HEK293 (cell line): Measurements from ENCODE around the gene LAMP5.

Experiments used
- CTCF ChIA-PET: fragments of 350-600 bp; formaldehyde crosslinking; extraction: SDS; loops from one replicate; lab custom pipeline; 2021; ENCODE audit warnings: antibody characterized with exemption; lab: Yijun Ruan, JAX
- POLR2A ChIA-PET: fragments of 300-600 bp; formaldehyde crosslinking; extraction: SDS; loops from one replicate; lab custom pipeline; 2020; ENCODE audit warnings: antibody characterized with exemption, inconsistent platforms; lab: Yijun Ruan, JAX
- H3K27ac ChIP-seq: fragments of 200-500 bp; sonication (Bioruptor generic); 2 replicates; pipeline ENCODE4 v1.5.1; 2014; ENCODE audit warnings: low read depth, low read length, control low read depth, inconsistent platforms; ENCODE audit errors: extremely low read depth
- H3K36me3 ChIP-seq, 2 experiments: fragments of 200-500 bp in 1 of 2; sonication (Bioruptor generic) in 1 of 2; 1 replicate in 1 of 2; 2 replicates in 1 of 2; pipeline ENCODE4 v1.5.1; 2014 to 2017; ENCODE audit warnings: inconsistent platforms in 2 of 2, low read length in 2 of 2; ENCODE audit not compliant: control insufficient read depth in 2 of 2, insufficient read depth in 1 of 2
- H3K4me1 ChIP-seq: fragments of 200-500 bp; sonication (Bioruptor generic); 2 replicates; pipeline ENCODE4 v1.5.1; 2014; ENCODE audit warnings: mild to moderate bottlenecking, low read length, inconsistent platforms; ENCODE audit not compliant: control insufficient read depth, insufficient read depth
- H3K4me3 ChIP-seq: 2 replicates; pipeline ENCODE4 v1.5.1; 2011; ENCODE audit warnings: low read depth, mild to moderate bottlenecking, control low read depth, low read length, moderate library complexity
- H3K9me3 ChIP-seq: fragments of 200-500 bp; sonication (Bioruptor generic); 2 replicates; pipeline ENCODE4 v1.5.1; 2014; ENCODE audit warnings: low read depth, low read length, inconsistent platforms; ENCODE audit not compliant: control insufficient read depth, insufficient read depth
- BCL11B ChIP-seq: fragments of 450-650 bp; formaldehyde crosslinking; IDR thresholded peaks from 2 replicates; pipeline ENCODE4 v1.5.1; 2016; ENCODE audit warnings: low read depth, missing biosample characterization, missing genetic modification characterization
- KLF16 ChIP-seq: fragments of 450-650 bp; formaldehyde crosslinking; IDR thresholded peaks from 2 replicates; pipeline ENCODE4 v1.5.1; 2017; ENCODE audit warnings: missing biosample characterization, missing genetic modification characterization
- PRDM1 ChIP-seq: fragments of 450-650 bp; formaldehyde crosslinking; IDR thresholded peaks from 2 replicates; pipeline ENCODE4; 2016; ENCODE audit warnings: missing biosample characterization, missing genetic modification characterization
- SCRT1 ChIP-seq: fragments of 450-650 bp; formaldehyde crosslinking; IDR thresholded peaks from 2 replicates; pipeline ENCODE4 v1.5.1; 2016; ENCODE audit warnings: missing biosample characterization, missing genetic modification characterization, borderline replicate concordance
- TCF7L2 ChIP-seq: IDR thresholded peaks from 2 replicates; pipeline ENCODE4 v1.6.1; 2011; ENCODE audit warnings: low read depth, mild to moderate bottlenecking, inconsistent platforms, low read length, moderate library complexity, borderline replicate concordance
- YY2 ChIP-seq: fragments of 450-650 bp; formaldehyde crosslinking; IDR thresholded peaks from 2 replicates; pipeline ENCODE4 v1.5.1; 2016; ENCODE audit warnings: missing biosample characterization, missing genetic modification characterization
- ZFP41 ChIP-seq: fragments of 450-650 bp; formaldehyde crosslinking; IDR thresholded peaks from 2 replicates; pipeline ENCODE4 v1.5.1; 2016; ENCODE audit warnings: missing biosample characterization, missing genetic modification characterization, borderline replicate concordance
- ZIC2 ChIP-seq: fragments of 450-650 bp; formaldehyde crosslinking; IDR thresholded peaks from 2 replicates; pipeline ENCODE4 v1.5.1; 2016; ENCODE audit warnings: missing biosample characterization, missing genetic modification characterization
- ZNF148 ChIP-seq: fragments of 450-650 bp; formaldehyde crosslinking; IDR thresholded peaks from 2 replicates; pipeline ENCODE4 v1.5.0; 2017; ENCODE audit warnings: missing biosample characterization, missing genetic modification characterization, borderline replicate concordance
- ZNF157 ChIP-seq: fragments of 450-650 bp; formaldehyde crosslinking; IDR thresholded peaks from 2 replicates; pipeline ENCODE4 v1.5.1; 2016; ENCODE audit warnings: missing biosample characterization, missing genetic modification characterization
- ZNF23 ChIP-seq: fragments of 450-650 bp; formaldehyde crosslinking; IDR thresholded peaks from 2 replicates; pipeline ENCODE4 v1.5.1; 2016; ENCODE audit warnings: missing biosample characterization, missing genetic modification characterization, borderline replicate concordance
- ZNF292 ChIP-seq: fragments of 450-650 bp; formaldehyde crosslinking; IDR thresholded peaks from 2 replicates; pipeline ENCODE4 v1.5.1; 2016; ENCODE audit warnings: low read depth, missing biosample characterization, missing genetic modification characterization, borderline replicate concordance
- ZNF423 ChIP-seq: fragments of 450-650 bp; formaldehyde crosslinking; IDR thresholded peaks from 2 replicates; pipeline ENCODE4 v1.5.1; 2016; ENCODE audit warnings: missing biosample characterization, missing genetic modification characterization
- ZNF610 ChIP-seq: fragments of 450-650 bp; formaldehyde crosslinking; IDR thresholded peaks from 2 replicates; pipeline ENCODE4 v1.5.1; 2016; ENCODE audit warnings: missing biosample characterization, missing genetic modification characterization, borderline replicate concordance
- ZNF747 ChIP-seq: fragments of 450-650 bp; formaldehyde crosslinking; IDR thresholded peaks from 2 replicates; pipeline ENCODE4 v1.5.1; 2016; ENCODE audit warnings: missing biosample characterization, missing genetic modification characterization
- ZNF791 ChIP-seq: fragments of 450-650 bp; formaldehyde crosslinking; IDR thresholded peaks from 2 replicates; pipeline ENCODE4 v1.5.1; 2016; ENCODE audit warnings: missing biosample characterization, missing genetic modification characterization
- TF ChIP-seq, protein P1 (sequence below): fragments of 450-650 bp; formaldehyde crosslinking; IDR thresholded peaks from 2 replicates; pipeline ENCODE4 v1.5.1; 2016; ENCODE audit warnings: missing biosample characterization, missing genetic modification characterization
- TF ChIP-seq, protein P2 (sequence below): fragments of 450-650 bp; formaldehyde crosslinking; IDR thresholded peaks from 2 replicates; pipeline ENCODE4 v1.5.1; 2017; ENCODE audit warnings: missing biosample characterization, missing genetic modification characterization
- TF ChIP-seq, protein P3 (sequence below): fragments of 450-650 bp; formaldehyde crosslinking; IDR thresholded peaks from 2 replicates; pipeline ENCODE4 v1.5.1; 2016; ENCODE audit warnings: missing biosample characterization, missing genetic modification characterization

The LAMP5 gene

DNA sequence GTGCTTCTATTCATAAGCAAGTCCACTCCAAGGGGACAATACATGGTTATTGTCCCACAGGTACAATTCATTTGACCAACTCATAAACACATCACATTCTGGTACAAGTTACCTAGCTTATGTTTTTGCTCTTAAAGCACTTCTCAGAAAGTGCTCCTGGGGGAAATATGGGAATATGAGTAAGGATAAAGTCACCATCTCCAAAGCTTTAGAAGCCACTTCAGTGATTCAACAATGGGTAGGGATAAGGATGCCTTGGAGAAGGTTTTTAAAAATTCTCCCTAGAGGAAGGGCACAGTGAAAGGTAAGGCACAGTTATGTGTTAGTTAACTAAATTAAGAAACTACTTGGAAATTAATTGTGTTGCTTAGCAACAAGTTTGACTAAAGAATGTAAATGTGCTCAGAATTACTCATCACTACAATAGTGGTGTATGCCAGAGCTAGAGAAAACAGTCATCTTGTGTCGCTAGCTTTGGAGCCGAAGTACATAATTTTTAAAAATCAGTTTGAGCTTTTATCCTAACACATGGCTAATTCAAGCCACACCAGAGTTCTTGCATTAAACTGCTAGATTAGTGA, 39.5 kb upstream of the LAMP5 start:
- CTCF ChIA-PET = no interaction called here
- Histone ChIP-seq H3K36me3 (no peaks in the 10 kb centered on the region), H3K27ac (no peak overlapping the region), H3K9me3 (no peaks in the 10 kb centered on the region), H3K4me1 (no peaks in the 10 kb centered on the region), H3K4me3 (no peak overlapping the region)
- POLR2A ChIA-PET = interaction anchor here (0.7 kb wide), 1 partner anchor 11 kb away, joined by 3 read pairs; no protein-coding TSS in a partner anchor
- TF ChIP-seq, protein P1, sequence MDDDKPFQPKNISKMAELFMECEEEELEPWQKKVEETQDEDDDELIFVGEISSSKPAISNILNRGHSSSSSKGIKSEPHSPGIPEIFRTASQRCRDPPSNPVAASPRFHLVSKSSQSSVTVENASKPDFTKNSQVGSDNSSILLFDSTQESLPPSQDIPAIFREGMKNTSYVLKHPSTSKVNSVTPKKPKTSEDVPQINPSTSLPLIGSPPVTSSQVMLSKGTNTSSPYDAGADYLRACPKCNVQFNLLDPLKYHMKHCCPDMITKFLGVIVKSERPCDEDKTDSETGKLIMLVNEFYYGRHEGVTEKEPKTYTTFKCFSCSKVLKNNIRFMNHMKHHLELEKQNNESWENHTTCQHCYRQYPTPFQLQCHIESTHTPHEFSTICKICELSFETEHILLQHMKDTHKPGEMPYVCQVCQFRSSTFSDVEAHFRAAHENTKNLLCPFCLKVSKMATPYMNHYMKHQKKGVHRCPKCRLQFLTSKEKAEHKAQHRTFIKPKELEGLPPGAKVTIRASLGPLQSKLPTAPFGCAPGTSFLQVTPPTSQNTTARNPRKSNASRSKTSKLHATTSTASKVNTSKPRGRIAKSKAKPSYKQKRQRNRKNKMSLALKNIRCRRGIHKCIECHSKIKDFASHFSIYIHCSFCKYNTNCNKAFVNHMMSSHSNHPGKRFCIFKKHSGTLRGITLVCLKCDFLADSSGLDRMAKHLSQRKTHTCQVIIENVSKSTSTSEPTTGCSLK = no peak
- no peak for TF ChIP-seq YY2
- TF ChIP-seq ZNF148 = no peak
- no peak for TF ChIP-seq PRDM1 (tag by site-specific recombination)
- TF ChIP-seq, all 188 proteins: peak for 0

DNA sequence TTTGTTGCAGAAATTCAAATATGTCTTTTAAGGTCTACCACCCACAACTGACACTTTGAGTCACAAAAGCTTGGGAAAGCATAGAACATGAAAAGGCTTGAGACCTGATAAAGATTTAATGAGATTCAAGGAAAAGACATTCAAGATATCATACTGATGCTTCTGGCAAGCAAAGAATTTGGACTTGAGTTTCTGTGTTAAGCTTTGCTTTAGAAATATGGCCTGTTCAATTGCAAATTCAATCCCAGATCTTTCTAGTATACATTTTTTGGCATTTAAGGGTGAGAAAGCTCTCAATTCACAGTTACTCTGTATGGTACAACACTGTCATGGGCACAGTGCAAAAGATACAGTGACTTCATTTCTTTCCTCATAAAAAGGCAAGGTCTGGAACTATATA, 38.9 kb upstream of the LAMP5 start:
- Histone ChIP-seq H3K4me1 (no peaks in the 10 kb centered on the region), H3K9me3 (no peaks in the 10 kb centered on the region), H3K27ac (no peak overlapping the region), H3K4me3 (no peak overlapping the region), H3K36me3 (no peaks in the 10 kb centered on the region)
- POLR2A ChIA-PET = no interaction called here
- no peak for TF ChIP-seq KLF16
- no peak for TF ChIP-seq TCF7L2
- CTCF ChIA-PET = interaction anchor here (0.6 to 2.3 kb wide), 2 partner anchors 16 to 142 kb away, joined by 3 to 6 read pairs; no protein-coding TSS in a partner anchor

- ChIA-PET CTCF (interaction anchor here (0.7 to 2.3 kb wide), 3 partner anchors 8 to 137 kb away, joined by 3 to 7 read pairs (median 6); no protein-coding TSS in a partner anchor), POLR2A (no interaction called here)
- Histone ChIP-seq H3K4me1 (no peaks in the 10 kb centered on the region), H3K9me3 (no peaks in the 10 kb centered on the region), H3K36me3 (no peaks in the 10 kb centered on the region), H3K27ac (no peak overlapping the region), H3K4me3 (no peak overlapping the region)
- no peak for TF ChIP-seq ZNF292 (tag by site-specific recombination)
- TF ChIP-seq ZNF791 (tag by site-specific recombination) = no peak
- no peak for TF ChIP-seq ZNF423
Measured at GRCh38 chr20:9476174-9476573, 38.2 kb upstream of the LAMP5 start.

GRCh38 chr20:9476637-9477036, 37.8 kb upstream of the LAMP5 start:
- no peaks in the 10 kb centered on the region for H3K9me3 ChIP-seq
- POLR2A ChIA-PET = no interaction called here
- CTCF ChIA-PET = interaction anchor here (0.7 to 2.3 kb wide), 5 partner anchors 9 to 136 kb away, joined by 3 to 7 read pairs (median 5); no protein-coding TSS in a partner anchor
- H3K27ac ChIP-seq = no peak overlapping the region
- H3K4me1 ChIP-seq = no peaks in the 10 kb centered on the region
- no peaks in the 10 kb centered on the region for H3K36me3 ChIP-seq
- H3K4me3 ChIP-seq = no peak overlapping the region
- TF ChIP-seq ZNF157 (no peak), BCL11B (tag by site-specific recombination) (no peak), ZNF747 (tag by site-specific recombination) (no peak), ZNF610 (tag by site-specific recombination) (no peak), SCRT1 (no peak), ZFP41 (tag by site-specific recombination) (no peak), ZIC2 (tag by site-specific recombination) (no peak), ZNF23 (no peak)
- TF ChIP-seq, protein P2, sequence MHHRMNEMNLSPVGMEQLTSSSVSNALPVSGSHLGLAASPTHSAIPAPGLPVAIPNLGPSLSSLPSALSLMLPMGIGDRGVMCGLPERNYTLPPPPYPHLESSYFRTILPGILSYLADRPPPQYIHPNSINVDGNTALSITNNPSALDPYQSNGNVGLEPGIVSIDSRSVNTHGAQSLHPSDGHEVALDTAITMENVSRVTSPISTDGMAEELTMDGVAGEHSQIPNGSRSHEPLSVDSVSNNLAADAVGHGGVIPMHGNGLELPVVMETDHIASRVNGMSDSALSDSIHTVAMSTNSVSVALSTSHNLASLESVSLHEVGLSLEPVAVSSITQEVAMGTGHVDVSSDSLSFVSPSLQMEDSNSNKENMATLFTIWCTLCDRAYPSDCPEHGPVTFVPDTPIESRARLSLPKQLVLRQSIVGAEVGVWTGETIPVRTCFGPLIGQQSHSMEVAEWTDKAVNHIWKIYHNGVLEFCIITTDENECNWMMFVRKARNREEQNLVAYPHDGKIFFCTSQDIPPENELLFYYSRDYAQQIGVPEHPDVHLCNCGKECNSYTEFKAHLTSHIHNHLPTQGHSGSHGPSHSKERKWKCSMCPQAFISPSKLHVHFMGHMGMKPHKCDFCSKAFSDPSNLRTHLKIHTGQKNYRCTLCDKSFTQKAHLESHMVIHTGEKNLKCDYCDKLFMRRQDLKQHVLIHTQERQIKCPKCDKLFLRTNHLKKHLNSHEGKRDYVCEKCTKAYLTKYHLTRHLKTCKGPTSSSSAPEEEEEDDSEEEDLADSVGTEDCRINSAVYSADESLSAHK (tag by site-specific recombination) = no peak
- TF ChIP-seq, protein P3, sequence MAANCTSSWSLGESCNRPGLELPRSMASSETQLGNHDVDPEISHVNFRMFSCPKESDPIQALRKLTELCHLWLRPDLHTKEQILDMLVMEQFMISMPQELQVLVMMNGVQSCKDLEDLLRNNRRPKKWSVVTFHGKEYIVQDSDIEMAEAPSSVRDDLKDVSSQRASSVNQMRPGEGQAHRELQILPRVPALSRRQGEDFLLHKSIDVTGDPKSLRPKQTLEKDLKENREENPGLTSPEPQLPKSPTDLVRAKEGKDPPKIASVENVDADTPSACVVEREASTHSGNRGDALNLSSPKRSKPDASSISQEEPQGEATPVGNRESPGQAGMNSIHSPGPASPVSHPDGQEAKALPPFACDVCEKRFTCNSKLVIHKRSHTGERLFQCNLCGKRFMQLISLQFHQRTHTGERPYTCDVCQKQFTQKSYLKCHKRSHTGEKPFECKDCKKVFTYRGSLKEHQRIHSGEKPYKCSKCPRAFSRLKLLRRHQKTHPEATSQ = no peak
